ENCODE results near the gene NDUFS4.
"Not testable (repeated sequence)": the region's sequence is repeated elsewhere in the genome, so short reads cannot be mapped to it uniquely, and the experiment has no call there.

The NDUFS4 gene

DNA sequence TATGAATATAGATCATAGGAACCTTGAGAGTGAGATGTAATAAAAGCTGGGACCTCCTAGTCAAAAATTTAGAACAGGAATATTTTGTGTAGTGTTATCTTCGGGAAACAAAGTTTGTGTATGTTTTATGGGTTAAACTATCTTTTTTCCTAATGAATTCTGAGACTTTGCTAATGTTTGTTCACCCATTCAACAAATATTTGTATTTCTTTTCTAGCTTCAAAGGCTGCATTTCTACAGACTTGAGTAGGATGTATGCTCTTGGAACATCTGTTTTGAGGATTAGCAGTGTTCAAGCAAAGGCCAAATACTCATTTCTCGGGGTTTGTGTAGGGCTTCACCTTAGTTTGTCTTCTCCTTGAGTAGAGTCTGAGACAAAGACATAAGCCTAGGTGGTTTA is 16.2 kb downstream of the NDUFS4 start:
- DNase-seq, result no peak

DNA sequence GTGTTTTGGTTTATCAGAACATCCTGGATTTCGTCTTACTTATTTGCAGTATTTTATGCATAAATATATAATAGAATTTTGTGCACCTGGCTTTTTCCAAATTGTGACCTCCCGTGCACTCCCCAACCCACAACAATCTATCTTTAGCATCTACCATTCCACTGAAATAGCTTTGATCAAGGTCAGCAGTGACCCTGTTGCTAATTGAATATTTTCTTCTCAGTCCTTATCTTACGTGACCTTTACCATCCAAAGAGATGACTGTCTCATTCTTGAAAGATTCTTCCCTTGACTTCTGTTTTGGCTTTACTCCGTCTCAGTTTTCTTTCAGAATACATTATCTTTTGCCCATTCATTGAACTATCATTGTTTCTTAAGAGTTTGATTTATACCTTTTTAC is 18.4 kb downstream of the NDUFS4 start:
- no peak for DNase-seq

DNA sequence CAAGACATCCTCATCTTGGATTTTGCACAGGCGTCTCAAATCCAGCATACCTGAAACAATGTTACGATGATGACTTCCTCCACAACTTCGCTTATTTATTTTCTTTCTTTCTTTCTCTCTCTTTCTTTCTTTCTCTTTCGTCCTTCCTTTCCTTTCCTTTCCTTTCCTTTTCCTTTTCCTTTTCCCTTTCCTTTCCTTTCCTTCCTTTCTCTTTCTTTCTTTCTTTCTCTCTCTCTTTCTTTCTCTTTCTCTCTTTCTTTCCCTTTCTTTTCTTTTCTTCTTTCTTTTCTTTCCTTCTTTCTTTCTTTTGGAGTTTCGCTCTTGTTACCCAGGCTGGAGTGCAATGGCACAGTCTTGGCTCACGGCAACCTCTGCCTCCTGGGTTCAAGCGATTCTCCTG is 20.1 kb downstream of the NDUFS4 start:
- DNase-seq, result no peak

DNA sequence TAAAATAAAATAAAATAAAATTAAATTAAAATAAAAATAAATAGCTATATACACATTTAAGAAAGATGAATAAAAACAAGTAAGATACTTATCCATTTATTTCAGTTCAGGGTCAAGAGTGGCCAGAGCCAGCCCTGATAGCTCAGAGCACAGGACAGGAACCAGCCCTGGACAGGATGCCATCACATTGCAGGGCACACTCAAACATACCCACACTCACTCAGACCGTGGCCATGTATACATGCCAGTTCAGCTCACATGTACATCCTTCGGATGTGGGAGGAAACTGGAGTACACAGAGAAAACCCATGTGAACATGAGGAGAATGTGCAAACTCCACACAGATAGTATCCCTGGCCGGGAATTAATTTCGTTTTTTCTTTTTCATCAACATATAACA is 21.8 kb downstream of the NDUFS4 start:
- no peak for DNase-seq

DNA sequence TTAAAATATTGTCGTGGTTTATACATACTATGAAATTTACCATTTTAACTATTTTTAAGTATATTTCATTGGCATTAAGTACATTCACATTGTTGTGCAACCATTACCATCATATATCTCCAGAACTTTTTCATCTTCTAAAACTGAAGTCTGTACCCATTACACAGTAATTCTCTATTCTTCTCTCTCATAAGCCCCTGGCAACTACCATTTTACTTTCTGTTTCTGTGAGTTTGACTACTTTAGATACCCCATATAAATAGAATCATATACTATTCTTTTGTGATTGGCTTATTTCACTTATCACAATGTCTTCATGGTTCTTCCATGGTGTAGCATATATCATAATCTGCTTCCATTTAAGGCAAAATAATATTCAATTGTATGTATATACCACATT is 30.3 kb downstream of the NDUFS4 start:
- no peak for DNase-seq

DNA sequence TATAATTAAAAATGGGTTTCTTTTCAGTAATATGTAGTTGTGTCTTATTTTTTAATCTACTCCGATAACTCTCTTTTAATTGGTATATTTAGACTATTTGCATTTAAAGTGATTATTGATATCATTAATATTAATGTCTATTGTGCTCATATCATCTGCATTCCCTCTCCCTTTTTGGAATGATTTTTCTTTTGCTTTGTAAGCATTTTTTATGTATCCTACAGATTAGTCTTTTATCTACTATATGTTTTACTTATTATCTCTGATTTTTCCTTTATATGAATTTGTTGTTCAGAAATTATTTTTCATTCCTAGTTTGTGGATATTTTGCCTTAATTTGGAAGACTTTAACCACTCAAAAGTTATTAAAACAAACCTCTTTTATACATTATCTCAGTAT is 34.0 kb downstream of the NDUFS4 start:
- DNase-seq, result no peak

DNA sequence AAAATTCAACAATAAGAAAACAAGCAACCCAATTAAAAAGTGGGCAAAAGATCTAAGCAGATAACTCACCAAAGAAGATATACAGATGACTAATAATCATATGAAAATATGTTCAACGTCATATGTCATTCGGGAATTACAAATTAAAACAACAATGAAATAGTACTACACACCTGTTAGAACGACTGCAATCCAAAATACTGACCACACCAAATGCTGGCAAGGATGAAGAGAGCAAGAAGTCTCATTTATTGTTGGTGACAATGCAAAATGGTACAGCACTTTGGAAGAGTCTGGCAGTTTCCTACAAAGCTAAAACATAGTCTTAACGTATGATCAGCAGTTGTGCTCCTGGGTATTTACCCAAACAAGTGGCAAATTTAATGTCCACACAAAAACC is 37.5 kb downstream of the NDUFS4 start:
- no peak for DNase-seq

DNA sequence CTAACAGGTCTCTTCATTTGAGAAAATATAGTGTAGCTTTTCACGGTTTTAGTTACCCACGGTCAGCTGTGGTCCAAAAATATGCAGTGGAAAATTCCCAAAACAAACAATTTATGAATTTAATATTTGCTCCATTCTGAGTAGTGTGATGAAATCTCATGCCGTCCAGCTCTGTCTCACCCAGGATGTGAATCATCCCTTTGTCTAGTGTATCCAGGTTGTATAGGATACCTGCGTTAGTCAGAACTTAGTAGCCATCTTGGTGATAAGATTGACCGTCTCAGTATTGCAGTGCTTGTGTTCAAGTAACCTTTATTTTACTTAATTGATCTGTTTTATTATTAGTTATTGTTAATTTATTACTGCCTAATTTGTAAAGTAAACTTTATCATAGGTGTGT is 41.1 kb downstream of the NDUFS4 start:
- DNase-seq, result no peak

DNA sequence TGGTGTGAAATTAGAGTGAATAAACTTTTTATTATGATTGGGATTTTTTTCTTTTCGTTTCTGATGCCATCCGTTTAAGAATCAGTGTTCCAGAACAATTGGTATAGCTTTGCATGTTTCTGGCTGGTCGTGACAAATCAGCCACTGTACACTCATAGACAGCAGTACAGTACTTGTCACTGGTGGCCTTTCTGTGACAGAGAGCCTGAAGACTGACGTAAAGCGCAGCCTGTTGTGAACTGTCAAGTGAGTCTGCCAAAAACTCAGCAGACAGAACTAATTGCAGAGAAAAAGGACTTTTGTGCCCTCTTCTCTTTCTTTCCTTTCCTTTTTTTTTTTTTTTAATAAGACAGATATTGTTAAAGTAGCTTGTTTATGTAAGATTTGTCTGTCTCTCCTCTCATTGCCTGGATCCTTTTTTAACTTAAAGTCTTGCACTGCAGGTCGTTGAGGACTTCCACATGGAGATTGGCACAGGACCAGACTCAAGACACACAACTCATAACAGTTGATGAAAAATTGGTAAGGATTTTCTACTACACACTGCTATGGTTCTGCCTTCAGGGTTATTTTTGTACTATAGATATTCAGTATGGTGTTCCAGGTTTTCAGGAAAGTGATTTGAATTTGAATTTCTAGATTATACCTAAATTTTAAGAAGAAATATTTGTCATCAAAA is 42.7 kb downstream of the NDUFS4 start:
- DNase-seq, result no peak

DNA sequence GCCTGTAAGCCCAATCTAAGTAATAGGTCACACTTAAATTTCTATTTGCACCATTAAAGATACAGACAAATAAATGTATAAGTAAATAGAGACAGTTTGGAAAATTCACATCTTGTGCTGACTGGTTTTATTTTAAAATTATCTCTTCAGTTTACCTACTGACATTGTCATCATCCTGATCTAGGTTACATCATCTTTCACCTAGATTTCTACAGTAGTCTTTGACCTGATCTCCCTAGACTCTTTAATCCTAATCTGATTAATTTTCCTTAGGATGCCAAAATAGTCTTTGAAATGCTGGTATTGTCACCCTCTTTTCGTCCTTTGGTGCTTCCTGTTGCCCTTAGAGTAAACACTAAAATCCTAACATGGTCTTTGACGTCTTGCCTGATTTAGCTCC is 43.9 kb downstream of the NDUFS4 start:
- DNase-seq, result no peak

DNA sequence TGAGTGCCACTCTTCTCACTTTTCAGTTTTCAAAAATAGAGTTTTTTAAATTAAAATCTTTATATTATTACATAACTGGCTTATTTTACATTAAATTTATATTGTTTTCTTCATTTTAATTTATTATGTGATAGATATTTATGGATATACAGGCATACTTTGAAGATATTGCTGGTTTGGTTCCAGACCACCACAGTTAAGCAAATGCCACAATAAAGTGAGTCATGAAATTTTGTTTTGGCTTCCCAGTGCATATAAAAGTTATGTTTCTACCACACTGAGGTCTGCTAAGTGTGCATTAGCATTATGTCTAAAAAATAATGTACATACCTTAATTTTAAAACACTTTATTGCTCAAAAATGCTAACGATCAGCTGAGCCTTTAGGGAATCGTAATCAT is 47.4 kb downstream of the NDUFS4 start:
- no peak for DNase-seq

DNA sequence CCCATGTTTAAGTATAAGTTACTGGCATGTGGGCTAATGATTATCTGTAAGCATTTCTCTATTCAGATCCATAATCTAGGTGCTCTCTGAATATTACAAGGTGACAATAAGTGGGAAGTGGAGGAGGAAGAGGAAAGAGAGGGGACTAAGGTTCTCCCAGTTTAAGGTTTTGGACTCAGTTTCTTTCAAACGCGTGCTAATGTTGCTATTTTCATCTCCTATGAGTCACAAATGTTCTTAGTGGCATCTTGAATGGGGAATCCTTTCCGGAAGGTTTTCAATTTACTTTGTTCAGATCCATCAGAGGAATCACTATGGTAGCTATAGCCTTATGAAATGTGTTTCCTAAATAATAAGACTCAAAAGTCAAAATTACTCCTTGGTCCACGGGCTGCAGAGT is 48.5 kb downstream of the NDUFS4 start:
- DNase-seq, result not testable (repeated sequence)

DNA sequence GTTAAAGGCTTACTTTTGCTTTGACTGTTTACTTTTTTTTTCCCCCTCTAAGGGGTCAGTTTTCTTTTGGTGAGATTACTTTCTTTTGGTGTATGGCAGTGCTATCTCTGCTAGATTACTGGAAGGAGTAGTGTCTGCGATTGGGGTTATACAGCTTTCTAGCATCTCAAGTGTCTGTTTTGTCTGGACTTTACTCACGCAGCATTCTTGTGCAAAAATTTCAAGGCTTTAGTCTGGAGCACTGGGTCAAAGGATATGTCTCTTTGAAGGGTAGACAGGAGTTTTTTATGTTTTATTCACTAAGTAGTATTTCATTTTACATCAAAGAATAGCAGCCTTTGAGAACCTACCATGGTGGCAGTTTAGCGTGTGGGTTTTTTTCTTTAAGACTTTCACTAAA is 52.6 kb downstream of the NDUFS4 start:
- no peak for DNase-seq

DNA sequence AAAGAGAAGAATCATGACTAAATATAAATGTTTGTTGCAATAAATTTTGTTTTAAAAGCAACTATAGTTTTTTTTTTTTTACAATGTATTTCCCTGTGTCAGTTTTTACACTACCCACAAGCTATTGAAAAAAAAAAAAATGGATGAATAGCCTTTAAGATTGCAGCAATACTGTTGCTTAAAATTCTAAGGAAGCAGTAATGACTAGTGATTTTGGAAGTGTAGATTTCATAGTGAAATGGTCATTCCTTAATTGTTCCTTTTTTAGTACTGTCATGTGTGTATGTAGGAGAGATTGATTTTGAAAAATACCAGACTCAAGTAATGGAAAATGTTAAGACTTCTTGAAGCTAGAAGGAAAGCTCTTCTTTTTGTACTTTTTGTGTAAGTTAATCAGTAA is 53.1 kb downstream of the NDUFS4 start:
- DNase-seq, result no peak

DNA sequence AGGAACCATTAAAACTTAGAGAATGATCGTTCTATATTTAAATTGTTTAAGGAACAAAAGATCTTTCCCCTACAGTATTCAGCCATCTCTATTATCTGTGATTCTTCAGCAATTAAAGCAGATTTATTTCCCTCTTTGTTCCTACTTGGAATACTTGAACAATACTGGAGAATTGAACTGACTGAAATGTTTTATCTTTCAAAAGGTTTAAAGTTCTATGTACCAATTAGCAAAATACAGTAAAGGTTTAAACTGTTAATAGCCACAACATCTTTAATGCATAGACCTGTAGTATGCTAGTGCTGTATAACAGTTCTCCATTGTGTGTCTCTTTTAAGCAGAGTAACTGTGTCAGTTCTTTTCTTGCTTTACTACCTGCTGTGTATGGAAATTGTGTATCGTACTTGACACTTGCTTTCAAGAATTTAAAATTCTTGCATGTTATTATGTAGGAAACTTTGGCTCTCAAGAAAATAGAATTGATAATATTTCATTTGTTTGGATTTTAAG is 54.0 kb downstream of the NDUFS4 start:
- no peak for DNase-seq

DNA sequence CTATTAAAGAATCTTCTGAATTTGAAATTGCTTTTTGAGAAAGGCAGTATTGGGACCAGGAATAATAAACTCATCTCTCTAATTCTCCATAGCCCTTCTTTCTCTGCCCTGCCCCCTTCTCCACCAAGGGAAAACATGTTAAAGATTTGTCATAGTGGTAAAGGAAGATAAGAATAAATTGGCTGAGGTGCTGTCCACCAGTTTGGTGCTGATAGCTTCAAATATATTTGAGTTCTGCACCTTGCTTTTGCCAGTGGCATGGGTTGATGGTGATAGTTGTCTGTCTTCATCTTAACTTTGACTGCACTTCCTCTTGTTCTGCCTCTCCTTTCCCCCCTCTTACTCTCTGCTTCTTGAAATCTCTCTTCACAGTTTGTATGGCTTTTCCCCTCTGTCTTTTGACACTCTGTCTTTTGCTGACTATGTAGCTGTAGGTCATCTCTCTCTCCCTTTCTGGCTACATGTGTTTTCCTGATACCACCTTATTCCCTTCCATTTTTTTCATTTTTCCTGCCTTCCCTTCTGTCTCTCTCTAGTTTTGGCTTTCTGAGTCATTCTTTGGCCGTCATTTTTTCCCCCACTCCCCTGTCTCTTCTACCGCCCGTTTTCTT is 56.6 kb downstream of the NDUFS4 start:
- DNase-seq, result no peak

DNA sequence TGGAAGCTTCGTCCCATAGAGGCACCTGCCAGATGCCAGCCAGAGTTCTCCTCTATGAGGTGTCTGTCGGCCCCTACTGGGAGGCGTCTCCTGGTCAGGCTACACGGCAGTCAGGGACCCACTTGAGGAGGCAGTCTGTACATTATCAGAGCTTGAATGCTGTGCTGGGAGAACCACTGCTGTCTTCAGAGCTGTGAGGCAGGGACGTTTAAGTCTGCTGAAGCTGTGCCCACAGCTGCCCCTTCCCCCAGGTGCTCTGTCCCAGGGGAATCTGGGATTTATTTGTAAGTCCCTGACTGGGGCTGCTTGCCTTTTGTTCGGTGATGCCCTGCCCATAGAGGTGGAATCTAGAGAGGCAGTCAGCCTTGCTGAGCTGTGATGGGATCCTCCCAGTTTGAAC is 70.8 kb downstream of the NDUFS4 start:
- DNase-seq, result no peak

DNA sequence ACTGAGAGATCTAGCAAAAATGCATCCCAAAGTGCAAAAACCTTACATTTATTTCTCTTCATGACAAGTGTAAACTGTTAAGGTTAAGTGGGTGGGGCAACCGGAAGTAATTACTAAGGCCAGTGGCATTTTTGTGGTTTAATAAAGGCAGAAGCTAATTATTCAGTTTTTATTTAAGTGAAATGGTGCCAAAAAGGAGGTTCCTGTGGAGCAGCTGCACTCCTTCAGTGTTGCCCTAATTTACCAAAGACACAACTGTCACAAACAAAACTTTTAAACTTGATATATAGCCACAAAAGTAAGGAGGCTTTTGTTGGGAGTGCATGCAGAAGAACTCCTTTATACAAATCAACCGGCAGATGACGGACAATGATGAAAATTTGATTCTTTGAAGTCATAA is 81.6 kb downstream of the NDUFS4 start:
- no peak for DNase-seq

DNA sequence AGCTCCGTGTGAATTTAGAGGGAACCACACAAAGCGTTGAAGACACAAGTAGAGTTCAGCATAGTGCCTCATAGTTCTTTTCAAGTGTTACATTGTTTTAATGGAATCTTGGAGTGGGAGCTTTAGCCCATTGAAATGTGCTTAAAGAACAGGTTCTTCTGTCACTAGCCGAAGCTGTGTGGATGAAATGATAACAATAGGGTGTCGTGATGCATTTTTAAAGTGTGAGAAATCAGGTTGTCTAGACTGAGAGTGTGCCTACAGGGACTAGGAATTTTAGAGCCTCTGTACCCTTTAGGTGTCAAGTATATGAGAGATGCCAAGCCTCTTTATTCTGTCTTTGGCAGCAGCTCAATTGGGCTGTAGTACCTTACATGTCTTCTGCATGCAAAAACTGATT is 83.0 kb downstream of the NDUFS4 start:
- DNase-seq, result no peak

DNA sequence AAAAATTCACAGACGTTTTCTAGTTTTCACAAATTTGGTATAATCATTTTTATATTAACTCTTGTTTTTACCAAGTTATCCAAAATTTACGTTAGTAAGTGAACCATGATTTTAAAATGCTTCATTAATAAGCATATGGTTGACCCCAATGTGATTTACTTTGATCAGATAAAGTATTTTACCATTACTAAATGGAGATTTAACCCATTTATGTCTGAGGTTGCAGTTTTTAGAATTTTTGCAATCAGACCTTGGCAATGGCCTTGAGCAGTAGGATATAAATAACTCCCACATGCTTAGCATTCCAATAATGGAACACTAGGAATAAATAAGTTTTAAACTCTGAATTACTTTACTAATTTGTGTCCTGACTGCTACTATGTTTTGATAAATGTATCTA is 84.6 kb downstream of the NDUFS4 start:
- no peak for DNase-seq

DNA sequence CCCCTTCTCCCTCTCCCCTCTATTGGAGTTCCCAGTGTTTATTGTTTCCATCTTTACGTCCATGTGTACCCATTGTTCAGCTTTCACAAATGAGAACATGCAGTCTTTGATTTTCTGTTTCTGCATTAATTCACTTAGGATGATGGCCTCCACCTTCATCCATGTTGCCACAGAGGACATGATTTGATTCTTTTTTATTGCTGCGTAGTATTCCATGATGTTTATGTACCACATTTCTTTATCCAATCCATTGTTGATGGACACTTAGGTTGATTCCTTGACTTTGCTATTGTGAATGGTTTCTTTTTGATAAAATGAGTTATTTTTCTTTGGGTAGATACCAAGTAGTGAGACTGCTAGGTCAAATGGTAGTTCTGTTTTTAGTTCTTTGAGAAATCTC is 88.9 kb downstream of the NDUFS4 start:
- DNase-seq, result no peak

DNA sequence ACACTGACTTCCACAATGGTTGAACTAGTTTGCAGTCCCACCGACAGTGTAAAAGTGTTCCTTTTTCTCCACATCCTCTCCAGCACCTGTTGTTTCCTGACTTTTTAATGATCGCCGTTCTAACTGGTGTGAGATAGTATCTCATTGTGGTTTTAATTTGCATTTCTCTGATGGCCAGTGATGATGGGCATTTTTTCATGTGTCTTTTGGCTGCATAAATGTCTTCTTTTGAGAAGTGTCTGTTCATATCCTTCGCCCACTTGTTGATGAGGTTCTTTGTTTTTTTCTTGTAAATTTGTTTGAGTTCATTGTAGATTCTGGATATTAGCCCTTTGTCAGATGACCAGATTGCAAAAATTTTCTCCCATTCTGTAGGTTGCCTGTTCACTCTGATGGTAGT is 100.1 kb downstream of the NDUFS4 start:
- not testable (repeated sequence) for DNase-seq

DNA sequence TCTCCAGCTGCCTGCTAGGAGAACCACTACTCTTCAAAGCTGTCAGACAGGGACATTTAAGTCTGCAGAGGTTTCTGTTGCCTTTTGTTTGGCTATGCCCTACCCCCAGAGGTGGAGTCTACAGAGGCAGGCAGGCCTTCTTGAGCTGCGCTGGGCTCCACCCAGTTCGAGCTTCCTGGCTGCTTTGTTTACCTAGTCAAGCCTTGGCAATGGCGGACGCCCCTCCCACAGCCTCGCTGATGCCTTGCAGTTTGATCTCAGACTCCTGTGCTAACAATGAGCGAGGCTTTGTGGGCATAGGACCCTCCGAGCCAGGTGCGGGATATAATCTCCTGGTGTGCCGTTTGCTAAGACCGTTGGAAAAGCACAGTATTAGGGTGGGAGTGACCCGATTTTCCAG is 104.9 kb downstream of the NDUFS4 start:
- DNase-seq, result not testable (repeated sequence)

DNA sequence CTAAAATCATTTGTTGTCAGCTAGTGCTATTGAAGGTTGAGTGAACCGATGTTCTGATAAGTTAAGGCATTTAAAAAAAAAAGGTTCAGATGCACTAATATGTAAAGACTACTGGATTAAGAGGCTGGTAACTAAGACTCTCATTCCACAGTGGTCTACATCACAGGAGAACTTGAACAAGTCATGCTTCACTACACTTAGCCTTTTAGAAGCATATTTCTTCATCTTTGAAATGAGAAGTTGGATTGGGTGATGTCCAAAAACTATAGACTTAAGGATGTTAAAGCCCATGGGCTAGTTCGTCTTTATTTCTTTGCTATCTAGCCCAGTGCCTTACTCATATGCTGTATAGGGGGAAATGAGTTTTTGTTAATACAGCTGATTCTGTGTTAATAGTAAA is 107.2 kb downstream of the NDUFS4 start:
- no peak for DNase-seq

DNA sequence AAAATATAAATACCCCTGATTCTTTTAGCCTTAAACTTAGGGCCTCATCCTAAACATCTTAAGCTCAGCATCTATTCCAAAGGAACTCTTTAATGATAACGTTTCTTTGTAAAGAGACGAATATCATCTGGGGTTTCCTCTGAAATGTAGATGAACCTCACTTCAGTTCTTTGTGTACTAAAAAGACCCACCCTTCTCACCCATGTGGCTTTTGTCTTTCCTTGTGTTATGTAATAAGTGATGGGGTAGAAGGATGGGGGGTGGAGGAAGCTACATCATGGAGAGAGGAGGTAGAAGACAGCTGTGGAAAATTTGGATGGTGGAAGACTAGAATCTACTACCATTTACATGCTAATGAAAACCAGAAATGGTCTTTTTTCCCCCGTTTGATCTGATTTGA is 111.0 kb downstream of the NDUFS4 start:
- no peak for DNase-seq
